Right kidney (tissue), 9 donors: ENCODE results near the gene DYNC2H1.

Experiments
- DNase-seq: peaks from one replicate; pipeline ENCODE4 v3.0.0-alpha.2; 2016
- long read RNA-seq, 8 donors: transcript quantifications; one replicate each; lab custom pipeline, GENCODE V29; 2026

The DYNC2H1 gene
- long read RNA-seq, donor 1, partial matches to known transcripts: 0 of 1 reads
- long read RNA-seq, donor 1, other reads (novel, unspliced or antisense): 0 of 1 reads
- long read RNA-seq, donor 2, partial matches to known transcripts: 5 of 5 reads
- long read RNA-seq, donor 2, other reads (novel, unspliced or antisense): 0 of 5 reads
- long read RNA-seq, donor 3, partial matches to known transcripts: 0 of 2 reads
- long read RNA-seq, donor 3, other reads (novel, unspliced or antisense): 0 of 2 reads
- long read RNA-seq, donor 4: 0 reads
- long read RNA-seq, donor 5, partial matches to known transcripts: 0 of 3 reads
- long read RNA-seq, donor 5, other reads (novel, unspliced or antisense): 0 of 3 reads
- long read RNA-seq, donor 6, partial matches to known transcripts: 0 of 1 reads
- long read RNA-seq, donor 6, other reads (novel, unspliced or antisense): 0 of 1 reads
- long read RNA-seq, donor 7, partial matches to known transcripts: 6 of 7 reads
- long read RNA-seq, donor 7, other reads (novel, unspliced or antisense): 0 of 7 reads
- long read RNA-seq, donor 8, partial matches to known transcripts: 0 of 1 reads
- long read RNA-seq, donor 8, other reads (novel, unspliced or antisense): 0 of 1 reads

DNA sequence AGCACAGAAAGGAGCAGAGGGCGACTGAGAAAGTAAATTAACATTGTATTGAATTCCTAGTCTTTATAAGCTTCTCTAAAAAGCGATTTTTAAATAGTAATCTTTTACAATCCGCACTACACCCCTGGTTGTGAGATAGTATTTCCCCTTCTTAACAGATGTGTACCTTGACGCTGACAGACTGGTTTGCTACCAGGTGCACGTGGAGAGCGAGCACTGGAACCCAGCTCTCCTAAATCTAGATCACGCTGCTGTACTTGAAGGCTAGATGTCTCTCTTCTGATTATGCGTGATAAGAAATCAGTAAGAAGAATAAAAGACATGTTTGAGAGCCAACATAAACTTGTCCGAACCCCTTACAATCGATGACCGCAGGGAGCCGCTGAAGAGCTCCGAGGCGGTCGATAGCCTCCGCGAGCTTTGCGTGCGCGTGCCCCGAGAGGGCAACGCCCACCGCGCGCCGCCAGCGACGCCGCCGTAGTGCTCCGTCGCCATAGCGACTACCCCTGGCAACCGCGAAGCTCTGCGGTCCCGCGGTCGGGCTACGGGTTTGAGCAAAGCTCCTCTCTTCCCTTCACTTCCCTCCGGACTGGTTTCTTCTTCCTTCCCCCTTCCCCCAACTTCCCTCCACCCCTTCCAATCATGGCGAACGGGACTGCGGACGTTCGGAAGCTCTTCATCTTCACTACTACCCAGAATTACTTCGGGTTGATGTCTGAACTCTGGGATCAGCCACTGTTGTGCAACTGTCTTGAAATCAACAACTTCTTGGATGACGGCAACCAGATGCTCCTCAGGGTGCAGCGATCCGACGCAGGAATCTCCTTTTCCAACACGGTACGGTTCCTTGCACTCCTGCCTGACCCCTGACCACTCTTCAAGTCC lies at the start of gene DYNC2H1:
DYNC2H1 (plus strand) TSS at position 494 of the 885 bp plus-strand sequence; CDS start at position 643, 149 bp downstream.
- peak; percentile 88 for DNase-seq

DNA sequence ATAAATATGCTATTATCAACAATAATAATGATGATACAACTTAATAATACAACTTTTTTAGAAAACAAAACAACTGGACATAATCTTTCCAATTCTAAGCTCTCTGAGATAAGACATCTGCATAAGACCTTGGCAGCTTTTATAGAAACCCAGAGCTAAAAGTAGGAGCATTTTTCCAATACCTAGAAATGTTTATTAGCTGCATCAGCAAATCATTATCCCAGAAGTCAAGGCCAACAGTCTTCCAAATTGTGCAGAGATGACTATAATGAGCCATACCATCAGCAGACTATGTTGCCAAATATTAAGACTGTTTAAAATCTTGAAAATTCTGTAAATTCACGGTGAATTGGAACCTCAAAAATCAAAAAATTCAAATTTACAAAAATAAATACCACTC lies 47.6 kb upstream of the DYNC2H1 start:
- DNase-seq: no peak

- DNase-seq: no peak
Observed at GRCh38 chr11:103067118-103067517, 42.1 kb upstream of the DYNC2H1 start.

DNA sequence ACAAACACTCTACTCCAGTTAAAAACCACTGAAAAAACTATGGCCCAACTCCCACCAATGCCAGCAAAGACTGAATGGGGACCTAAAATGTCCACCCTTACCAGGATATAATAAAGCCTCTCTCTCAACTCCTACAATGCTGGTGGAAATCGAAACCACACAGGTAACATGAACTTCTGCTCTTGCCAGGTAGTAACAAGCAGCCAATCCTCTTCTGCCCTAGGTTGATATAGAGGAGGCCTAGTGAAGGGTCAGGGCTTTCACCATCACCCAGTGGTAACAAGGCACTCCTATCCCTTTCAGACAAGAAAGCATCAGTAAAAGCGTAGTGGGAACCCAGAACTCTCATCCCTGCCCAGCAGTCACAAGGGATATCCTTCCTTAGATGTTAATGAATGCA lies 39.9 kb upstream of the DYNC2H1 start:
- DNase-seq: no peak

- DNase-seq: no peak
Observed at GRCh38 chr11:103070142-103070541, 39.1 kb upstream of the DYNC2H1 start.

GRCh38 chr11:103071008-103071407 lies 38.2 kb upstream of the DYNC2H1 start:
- DNase-seq: no peak

- DNase-seq: no peak
Observed at GRCh38 chr11:103076361-103076760, 32.9 kb upstream of the DYNC2H1 start.

- DNase-seq: no peak
Observed at GRCh38 chr11:103077554-103077953, 31.7 kb upstream of the DYNC2H1 start.

DNA sequence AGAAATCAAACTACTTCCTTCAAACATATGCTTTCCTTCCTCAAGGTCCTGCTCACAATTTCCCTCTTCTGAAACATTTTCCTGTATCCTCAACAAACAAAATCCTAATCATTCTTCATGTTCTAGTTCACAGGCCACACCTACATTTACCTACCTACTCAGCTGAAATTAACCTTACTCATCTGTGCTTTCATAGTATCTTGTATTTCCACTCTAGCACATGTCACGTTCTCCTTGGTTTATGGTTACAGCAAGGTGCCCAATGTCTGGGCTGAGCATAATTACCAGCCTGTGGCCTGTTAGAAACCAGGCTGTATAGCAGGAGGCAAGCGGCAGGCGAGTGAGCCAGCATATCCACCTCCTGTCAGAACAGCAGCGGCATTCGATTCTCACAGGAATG lies 30.5 kb upstream of the DYNC2H1 start:
- DNase-seq: no peak

DNA sequence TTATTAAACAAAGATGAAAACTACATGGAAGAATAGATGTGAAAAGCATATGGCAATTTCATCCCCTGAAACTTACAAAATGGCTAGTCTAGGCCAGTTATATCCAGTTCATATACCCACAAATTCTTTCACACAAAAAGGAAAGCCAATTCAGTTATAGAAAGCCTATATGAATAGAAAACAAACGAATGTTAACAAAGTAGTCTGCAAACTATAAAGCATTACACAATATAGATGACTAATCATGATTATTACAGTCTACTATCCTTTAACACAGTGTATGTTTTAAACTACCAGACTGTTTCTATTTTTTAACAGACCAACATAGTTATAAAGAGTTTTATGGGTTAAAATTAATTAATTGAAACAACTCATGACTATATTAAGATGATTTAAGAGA lies 29.4 kb upstream of the DYNC2H1 start:
- no peak for DNase-seq

- DNase-seq: no peak
Observed at GRCh38 chr11:103085758-103086365, 23.4 kb upstream of the DYNC2H1 start.

DNA sequence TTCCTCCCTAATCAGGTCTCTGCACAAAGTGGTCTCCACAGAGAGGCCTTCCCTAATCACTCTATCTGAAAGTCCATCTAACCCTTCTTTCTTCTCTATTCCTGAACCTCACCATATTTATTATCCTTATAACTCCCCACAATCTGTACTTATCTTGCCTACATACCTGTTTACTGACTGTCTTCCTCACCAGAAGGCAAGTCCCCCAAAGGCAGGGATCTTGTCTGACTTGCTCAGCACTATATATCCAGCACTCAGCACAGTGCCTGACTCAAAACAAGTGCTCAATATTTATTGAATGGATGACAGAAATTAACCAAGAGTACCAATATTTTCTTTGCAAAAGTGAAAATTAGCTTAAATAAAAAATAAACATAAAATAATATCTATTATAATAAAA lies 22.8 kb upstream of the DYNC2H1 start:
- no peak for DNase-seq

- DNase-seq: peak; percentile 6
Observed at GRCh38 chr11:103091064-103091800, 18.0 kb upstream of the DYNC2H1 start.

- DNase-seq: peak; percentile 89
Observed at GRCh38 chr11:103091801-103092524, 17.3 kb upstream of the DYNC2H1 start, which contains the start of gene DCUN1D5. Gene DCUN1D5 (minus strand): TSS chr11:103092160. CDS start chr11:103091872, 288 bp downstream.

DNA sequence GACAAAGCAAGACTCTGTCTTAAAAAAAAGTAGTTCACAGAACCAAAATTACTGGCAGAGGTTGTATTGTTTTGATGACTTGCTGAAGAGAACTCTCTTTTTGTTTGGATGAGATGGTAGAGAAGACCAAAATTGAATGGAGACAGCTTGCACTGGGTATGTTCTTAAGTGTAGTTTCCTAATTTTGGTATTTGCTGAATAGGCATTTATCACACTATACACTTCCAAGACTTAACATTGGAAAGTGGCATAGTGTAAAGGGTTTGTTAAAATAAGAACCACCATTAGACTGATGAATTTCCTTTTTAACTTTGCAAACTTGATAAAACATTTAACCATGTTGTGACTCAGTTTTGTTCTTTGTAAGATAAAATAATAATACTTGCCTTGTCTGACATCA lies 11.9 kb upstream of the DYNC2H1 start:
- DNase-seq: no peak

- DNase-seq: no peak
Observed at GRCh38 chr11:103109818-103110388, 677 bp downstream of the DYNC2H1 start.

- no peak for DNase-seq
Observed at GRCh38 chr11:103110391-103110790, 1.2 kb downstream of the DYNC2H1 start.

GRCh38 chr11:103111400-103111799 lies 2.2 kb downstream of the DYNC2H1 start:
- DNase-seq: no peak

DNA sequence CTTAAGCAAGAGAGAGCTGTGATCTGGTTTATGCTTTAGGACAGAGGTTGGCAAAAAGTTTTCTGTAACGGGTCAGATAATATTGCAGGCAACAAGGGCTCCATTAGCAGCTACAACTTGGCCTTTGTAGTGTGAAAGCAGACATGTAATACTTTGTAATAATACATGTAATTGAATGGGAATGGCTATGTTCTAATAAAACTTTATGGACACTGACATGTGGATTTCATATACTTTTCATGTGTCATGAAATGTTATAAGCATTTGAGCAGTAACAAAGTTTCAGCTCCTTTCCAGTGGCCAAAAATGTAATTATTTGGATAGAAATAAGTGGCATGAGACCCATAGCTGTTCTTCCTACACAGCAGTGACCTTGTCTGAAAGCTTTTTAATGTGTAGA lies 3.1 kb downstream of the DYNC2H1 start:
- DNase-seq: no peak

DNA sequence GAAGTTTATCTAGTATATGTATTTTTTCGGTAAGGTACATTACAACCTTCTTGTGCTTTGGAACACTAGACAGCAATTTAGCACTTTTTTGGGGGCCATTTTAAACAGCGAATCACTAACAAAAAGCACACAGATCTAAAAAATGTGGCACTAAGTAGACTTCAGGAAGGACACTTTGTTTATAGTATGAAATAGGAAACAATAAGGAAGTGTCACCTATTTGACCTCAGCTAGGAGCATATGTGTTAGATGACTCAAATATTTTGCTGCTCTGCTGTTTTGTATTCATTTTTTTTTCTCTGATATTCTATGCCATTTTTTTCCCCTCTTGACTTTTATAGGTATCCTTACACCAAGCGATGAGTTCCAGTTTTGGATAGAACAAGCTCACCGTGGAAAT lies 5.6 kb downstream of the DYNC2H1 start:
- no peak for DNase-seq

- DNase-seq: no peak
Observed at GRCh38 chr11:103125462-103125861, 16.2 kb downstream of the DYNC2H1 start.
